GM10847 (cell line): Measurements from ENCODE around the gene ZNF438.

Source experiments
- POLR2A ChIP-seq: IDR thresholded peaks from 2 replicates; pipeline ENCODE4 v1.6.1; 2011; ENCODE audit not compliant: insufficient read length; ENCODE audit errors: extremely low read depth

The ZNF438 gene

GRCh38 chr10:31028081-31028480, 3.6 kb downstream of the ZNF438 start:
- no peak for TF ChIP-seq POLR2A

GRCh38 chr10:31025142-31025541, 6.5 kb downstream of the ZNF438 start:
- TF ChIP-seq POLR2A = no peak

GRCh38 chr10:31023558-31023957, 8.1 kb downstream of the ZNF438 start:
- no peak for TF ChIP-seq POLR2A

DNA sequence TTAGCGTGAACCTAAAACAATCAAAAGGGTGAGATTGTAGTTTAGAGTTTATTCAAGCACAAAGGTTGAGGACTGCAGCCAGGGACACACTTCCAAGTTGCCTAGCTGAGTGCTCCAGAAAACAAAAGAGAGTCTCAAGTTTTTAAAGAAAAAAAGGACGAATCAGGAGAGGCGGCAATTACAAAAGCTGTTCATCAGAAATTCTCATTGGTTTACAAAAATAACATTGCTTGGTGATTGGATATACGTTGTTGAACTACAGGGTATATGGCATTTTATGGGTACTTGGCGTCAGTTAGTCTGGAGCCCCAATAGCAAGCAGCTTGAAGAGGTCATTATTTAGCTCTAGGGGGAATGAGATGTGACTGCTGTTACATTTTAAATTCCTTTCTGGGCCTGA, 11.5 kb downstream of the ZNF438 start:
- TF ChIP-seq POLR2A = no peak

- TF ChIP-seq POLR2A = no peak
These were observed 12.7 kb downstream of the ZNF438 start for GRCh38 chr10:31018962-31019361.

DNA sequence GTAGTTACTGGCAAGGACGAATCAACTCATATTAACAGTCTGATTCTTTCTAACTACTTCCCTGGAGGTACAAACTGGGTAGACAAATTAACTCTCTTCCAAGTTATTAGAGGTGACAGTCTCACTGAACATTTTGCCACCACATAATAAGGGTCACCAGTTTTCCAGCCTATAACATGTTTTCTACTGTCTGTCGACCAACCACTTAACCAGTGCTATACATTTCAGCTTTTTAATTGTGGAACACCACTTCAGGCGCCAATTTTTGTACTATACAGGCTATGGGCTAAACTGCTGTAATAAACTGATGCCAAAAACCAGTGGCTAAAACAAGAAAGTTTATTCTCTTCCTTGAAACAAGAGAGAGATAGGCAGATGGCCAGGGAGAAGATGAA, 13.3 kb downstream of the ZNF438 start:
- TF ChIP-seq POLR2A = no peak

GRCh38 chr10:31017534-31018355, 13.9 kb downstream of the ZNF438 start:
- TF ChIP-seq POLR2A = no peak

DNA sequence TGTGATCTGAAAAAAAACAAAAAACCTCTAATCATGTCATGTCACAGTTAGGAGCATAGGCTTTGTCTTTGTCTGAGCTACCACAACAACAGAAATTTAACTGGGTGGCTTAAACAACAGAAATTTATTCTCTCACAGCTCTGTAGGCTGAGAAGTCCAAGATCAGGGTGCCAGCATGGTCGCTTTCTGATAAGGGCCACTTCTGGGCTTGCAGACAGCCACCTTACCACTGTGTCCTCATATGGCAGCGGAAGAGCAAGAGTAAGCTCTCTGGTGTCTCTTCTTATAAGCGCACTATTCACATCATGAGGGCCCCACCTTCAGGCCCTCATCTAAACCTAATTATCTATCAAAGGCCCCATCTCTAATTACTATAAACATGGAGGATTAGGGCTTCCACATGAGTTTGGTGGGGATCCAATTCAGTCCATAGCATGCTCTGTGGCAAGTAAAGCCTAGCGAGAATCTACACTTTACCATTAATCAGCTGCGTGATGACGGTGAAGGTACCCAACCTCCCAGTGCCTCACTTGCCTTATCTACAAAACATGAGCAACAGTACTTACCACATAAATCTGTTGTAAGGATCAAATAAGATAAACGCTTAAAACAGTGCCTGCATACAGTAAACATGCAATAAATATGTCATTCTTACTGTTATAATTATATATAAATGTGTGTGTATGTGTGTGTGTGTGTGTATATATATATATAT, 17.3 kb downstream of the ZNF438 start:
- no peak for TF ChIP-seq POLR2A

- no peak for TF ChIP-seq POLR2A
These were observed 18.3 kb downstream of the ZNF438 start for GRCh38 chr10:31013331-31013730.

DNA sequence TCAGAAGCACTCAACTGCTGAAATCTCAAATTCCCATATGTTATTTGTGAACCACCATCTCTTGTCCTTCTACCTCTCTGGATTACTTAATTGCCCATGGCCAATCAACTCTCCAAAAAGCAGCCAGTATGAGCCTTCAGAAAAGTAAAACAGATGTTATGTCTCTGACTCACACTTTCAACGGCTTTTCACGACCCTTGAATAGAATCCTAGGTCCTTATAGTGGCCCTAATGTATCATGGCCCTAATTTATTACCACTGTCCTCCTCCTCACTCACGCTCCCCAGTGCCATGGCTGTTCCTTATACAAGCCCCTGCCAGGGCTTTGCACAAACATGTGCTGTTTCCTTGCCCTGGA, 20.0 kb downstream of the ZNF438 start:
- TF ChIP-seq POLR2A = no peak

DNA sequence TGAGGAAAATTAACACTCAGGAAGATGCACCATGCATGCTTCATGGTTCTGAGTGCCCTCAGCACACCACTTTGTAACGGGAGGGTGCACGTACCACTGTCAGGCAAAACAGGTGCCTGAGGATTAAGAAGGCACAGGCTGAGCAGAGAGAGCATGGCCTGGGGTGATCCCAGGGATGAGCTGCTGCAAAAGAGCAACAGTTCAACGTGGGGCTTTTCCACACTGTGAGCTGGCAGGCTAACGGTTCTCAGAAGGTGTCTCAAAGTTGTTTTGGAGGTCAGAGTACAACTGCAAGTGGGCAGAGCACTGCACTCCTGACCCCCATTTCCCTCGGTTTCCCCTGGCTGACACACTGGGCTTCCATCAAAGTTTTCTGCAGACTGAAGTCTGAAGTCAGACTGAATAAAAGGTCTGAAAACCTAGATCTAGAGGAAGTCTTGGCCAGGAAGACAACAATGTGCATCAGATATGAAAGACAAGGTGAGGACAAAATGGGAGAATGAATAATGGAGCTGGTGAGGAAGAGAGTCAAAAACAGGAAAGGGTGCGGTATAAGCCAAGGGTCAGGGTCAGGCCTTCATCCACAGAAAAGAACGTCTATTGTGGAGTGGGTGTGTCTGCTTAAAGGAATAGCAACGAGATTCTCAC, 20.5 kb downstream of the ZNF438 start:
- TF ChIP-seq POLR2A = no peak

DNA sequence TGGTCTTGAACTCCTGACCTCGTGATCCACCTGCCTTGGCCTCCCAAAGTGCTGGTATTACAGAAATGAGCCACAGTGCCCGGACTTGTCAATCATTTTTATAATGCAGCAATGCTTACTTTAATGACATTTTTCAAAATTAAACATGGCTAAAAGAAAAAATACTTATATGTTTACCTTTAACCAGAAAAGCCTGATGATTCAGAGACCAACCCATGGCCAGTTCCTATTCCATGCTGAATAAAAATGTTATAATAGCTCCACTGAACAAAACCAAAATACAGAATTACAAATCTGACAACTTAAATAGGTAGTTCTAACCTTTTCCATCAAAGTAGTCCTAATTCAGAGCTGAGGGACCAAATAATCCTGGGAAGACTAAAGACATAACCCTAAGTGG, 21.6 kb downstream of the ZNF438 start:
- no peak for TF ChIP-seq POLR2A

DNA sequence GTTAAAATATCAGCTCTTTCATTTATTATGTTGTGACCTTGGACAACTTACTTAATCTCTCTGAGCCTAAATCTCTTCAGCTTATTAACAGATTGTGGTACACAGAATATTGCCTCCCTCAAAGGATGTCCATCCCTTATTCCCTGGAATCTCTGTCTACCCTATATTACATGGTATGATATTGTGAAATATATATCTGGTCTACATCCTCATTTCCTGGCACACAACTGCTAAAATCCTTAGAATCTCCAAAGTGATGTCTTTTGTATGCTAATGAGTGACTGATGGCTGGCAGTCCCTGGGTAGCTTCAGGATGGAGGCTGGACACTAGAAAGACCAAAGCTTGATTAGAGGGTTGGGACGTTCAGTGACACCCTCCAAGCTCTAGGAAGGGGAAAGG, 25.8 kb downstream of the ZNF438 start:
- TF ChIP-seq POLR2A = no peak

- TF ChIP-seq POLR2A = no peak
These were observed 27.0 kb downstream of the ZNF438 start for GRCh38 chr10:31004611-31005193.

GRCh38 chr10:31001740-31002139, 29.9 kb downstream of the ZNF438 start:
- TF ChIP-seq POLR2A = no peak

- no peak for TF ChIP-seq POLR2A
These were observed 30.8 kb downstream of the ZNF438 start for GRCh38 chr10:31000867-31001266.
